AG04450 (cell line): ENCODE data around the gene ISX. TPM values are rescaled to one million over a fixed set of nuclear protein-coding genes. Genes with fewer than 3 reads are reported as not detected.

Experiments used
- CTCF ChIA-PET: fragments of 300-600, 350-600 bp; formaldehyde crosslinking; extraction: SDS; loops from one replicate; lab custom pipeline; 2022; ENCODE audit warnings: antibody characterized with exemption, inconsistent platforms; lab: Charles Lee
- POLR2A ChIA-PET: fragments of 350-600 bp; formaldehyde crosslinking; extraction: SDS; loops from one replicate; lab custom pipeline; 2021; ENCODE audit warnings: antibody characterized with exemption, inconsistent platforms; lab: Yijun Ruan, JAX
- DNase-seq: peaks from one replicate; pipeline ENCODE4 v3.0.0-alpha.2; 2011; ENCODE audit warnings: low read depth, low spot score
- H3K27ac ChIP-seq: one replicate; pipeline ENCODE4 v1.5.1; 2012; ENCODE audit warnings: low read depth, low read length, control low read depth
- H3K27me3 ChIP-seq: one replicate; pipeline ENCODE4 v1.6.0; 2012; ENCODE audit warnings: low read length; ENCODE audit not compliant: control insufficient read depth, insufficient read depth
- H3K4me3 ChIP-seq: 2 replicates; pipeline ENCODE4 v1.5.1; 2011; ENCODE audit warnings: mild to moderate bottlenecking, low read depth, low read length, control low read depth
- H3K9me3 ChIP-seq: 2 replicates; pipeline ENCODE4 v1.5.1; 2012; ENCODE audit warnings: low read length; ENCODE audit not compliant: control insufficient read depth, insufficient read depth
- polyA plus RNA-seq: library from polyadenylated mRNA; depleted of rRNA; stranded (reverse); fragments of >200 nt; gene quantifications from 2 replicates; pipeline ENCODE4 v1.2.3, GENCODE V29; 2011
- TF ChIP-seq, protein P1 (sequence below): IDR thresholded peaks from 2 replicates; pipeline ENCODE4 v1.5.1; 2011; ENCODE audit warnings: low read depth, low read length, control low read depth, inconsistent platforms

ISX gene
- polyA plus RNA-seq, 1 experiment = not detected

DNA sequence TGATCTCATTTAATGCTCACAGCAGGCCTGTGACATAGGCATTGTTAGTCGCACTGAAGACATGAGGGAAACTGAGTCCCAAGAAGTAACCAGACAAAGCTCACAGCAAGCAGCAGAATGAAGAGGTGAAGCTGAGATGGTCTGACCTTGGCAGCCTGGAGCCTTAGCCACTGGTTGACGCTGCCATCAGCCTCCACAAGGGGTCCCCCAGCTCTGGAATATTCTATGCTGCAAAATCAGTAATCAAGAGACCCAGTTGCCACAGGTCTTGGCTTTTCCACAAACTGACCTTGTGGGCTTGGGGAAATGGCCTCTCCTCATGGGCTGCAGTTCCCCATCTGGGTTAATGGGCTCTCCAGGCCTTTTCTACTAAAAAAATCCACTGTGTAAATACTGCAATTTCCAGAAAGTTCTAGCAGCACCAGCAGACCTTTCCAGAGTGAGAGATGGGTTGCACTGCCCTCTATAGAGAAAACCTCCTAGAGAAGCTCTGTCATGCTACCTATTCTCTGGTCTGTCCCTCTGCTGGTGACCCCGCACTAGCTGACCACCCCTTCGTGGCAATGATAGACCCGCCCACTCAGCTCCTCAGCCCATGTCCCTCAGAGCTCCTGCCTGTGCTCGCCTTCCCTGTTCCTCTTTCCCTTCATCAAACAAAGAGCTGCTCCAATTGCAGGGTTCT, 22.6 kb upstream of the ISX start:
- Histone ChIP-seq H3K4me3 (no peak overlapping the region), H3K9me3 (peaks cover 29% of the 10 kb centered on the region), H3K27ac (no peak overlapping the region), H3K27me3 (no peaks in the 10 kb centered on the region)
- TF ChIP-seq, protein P1, sequence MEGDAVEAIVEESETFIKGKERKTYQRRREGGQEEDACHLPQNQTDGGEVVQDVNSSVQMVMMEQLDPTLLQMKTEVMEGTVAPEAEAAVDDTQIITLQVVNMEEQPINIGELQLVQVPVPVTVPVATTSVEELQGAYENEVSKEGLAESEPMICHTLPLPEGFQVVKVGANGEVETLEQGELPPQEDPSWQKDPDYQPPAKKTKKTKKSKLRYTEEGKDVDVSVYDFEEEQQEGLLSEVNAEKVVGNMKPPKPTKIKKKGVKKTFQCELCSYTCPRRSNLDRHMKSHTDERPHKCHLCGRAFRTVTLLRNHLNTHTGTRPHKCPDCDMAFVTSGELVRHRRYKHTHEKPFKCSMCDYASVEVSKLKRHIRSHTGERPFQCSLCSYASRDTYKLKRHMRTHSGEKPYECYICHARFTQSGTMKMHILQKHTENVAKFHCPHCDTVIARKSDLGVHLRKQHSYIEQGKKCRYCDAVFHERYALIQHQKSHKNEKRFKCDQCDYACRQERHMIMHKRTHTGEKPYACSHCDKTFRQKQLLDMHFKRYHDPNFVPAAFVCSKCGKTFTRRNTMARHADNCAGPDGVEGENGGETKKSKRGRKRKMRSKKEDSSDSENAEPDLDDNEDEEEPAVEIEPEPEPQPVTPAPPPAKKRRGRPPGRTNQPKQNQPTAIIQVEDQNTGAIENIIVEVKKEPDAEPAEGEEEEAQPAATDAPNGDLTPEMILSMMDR = no peak
- DNase-seq = no peak
- CTCF ChIA-PET = no interaction called here
- POLR2A ChIA-PET = no interaction called here

DNA sequence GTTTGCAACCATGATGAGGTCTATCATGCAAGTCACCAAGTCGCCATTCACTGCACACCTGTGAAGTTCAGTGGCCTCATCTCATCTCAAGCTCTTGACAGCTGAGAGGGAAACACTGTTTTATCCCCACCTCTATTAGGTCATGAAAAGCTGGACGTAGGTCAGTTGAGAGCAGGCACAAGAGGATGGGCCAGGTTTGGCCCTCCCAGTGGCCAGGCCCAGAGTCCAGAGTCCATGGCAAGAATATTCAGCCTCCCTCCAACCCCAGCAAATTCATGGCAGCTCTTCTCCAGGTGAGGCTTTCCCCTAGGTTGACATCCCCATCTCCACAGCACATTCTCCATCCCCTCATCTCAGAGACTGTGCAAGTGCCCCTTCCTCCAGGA, 22.0 kb upstream of the ISX start:
- TF ChIP-seq, protein P1 = no peak
- Histone ChIP-seq H3K4me3 (no peak overlapping the region), H3K27ac (no peak overlapping the region), H3K27me3 (no peaks in the 10 kb centered on the region), H3K9me3 (peaks cover 29% of the 10 kb centered on the region)
- no peak for DNase-seq
- POLR2A ChIA-PET = no interaction called here
- CTCF ChIA-PET = no interaction called here

DNA sequence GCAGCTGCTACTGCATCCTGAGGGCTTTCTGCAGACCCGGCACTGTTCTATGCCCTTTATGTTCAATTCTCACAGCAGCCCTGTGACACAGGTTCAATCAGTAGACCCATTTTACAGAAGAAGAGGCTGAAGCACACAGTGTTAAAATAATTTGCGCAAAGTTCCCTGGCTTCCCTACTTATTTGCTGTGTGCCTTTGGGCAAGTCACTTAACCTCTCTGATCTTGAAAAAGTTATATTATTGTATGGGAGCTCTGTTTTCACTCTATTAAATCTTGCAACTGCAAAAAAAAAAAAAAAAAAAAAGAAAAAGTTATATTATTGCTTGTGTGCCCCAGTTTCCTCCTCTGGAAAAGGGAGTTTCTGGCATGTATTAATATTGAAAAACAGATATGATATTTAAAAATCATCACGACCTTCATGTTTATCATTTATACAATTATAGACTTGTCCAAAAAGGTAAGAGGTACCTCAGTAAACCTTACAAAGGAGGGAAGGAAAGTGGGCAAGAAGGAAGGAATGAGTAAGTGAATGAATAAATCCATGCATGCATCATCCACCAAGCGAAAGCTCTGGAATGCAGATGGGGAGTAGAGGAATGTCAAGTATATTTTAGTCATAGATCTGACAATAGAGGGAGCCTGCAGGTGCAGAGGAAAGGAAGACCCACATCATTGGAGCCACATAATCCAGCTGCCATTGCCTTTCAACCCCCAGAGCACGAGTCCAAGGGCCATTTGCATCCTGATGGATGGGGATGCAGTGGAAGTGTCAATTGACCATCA, 21.2 kb upstream of the ISX start:
- ChIA-PET POLR2A (no interaction called here), CTCF (interaction anchor here (1.2 kb wide), 1 partner anchor 22 kb away, joined by 3 read pairs; no protein-coding TSS in a partner anchor)
- TF ChIP-seq, protein P1 = no peak
- Histone ChIP-seq H3K27ac (no peak overlapping the region), H3K27me3 (no peaks in the 10 kb centered on the region), H3K4me3 (no peak overlapping the region), H3K9me3 (peaks cover 21% of the 10 kb centered on the region; the same call in 1 of the 2 replicates)
- DNase-seq = no peak

DNA sequence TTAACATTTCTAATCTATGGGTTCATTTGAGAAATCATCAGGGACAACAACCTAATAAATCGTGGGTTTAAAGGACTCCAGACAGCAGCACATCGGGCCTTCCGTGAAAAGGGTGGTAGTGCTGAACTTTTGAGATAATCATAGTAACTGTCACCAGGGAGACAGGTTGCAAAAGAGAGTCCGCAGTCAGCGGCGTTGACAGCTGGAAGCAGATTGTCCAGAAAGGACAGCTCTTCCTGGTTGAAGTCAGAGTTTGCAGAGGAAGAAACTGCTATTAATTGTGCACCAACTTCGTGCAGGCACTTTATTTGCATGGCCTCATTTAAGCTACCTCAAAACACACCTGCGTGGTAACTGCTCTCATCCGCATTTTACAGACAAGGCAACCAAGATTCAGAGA, 20.5 kb upstream of the ISX start:
- H3K27ac ChIP-seq = no peak overlapping the region
- no peak overlapping the region for H3K4me3 ChIP-seq
- TF ChIP-seq, protein P1 = no peak
- ChIA-PET CTCF (interaction anchor here (1.2 kb wide), 1 partner anchor 22 kb away, joined by 3 read pairs; no protein-coding TSS in a partner anchor), POLR2A (no interaction called here)
- peaks cover 18% of the 10 kb centered on the region; the same call in 1 of the 2 replicates for H3K9me3 ChIP-seq
- no peak for DNase-seq
- H3K27me3 ChIP-seq = no peaks in the 10 kb centered on the region
